Tibial artery (tissue), 4 donors: Measurements from ENCODE around the gene MELTF.

Experiments
- DNase-seq, 2 donors: peaks; one replicate each; pipeline ENCODE4 v3.0.0-alpha.2; 2019
- H3K27ac ChIP-seq, 2 donors: fragments of 200-600 bp; sonication (generic) in 1 of 2; 1 replicate in 1 of 2; 2 replicates in 1 of 2; pipeline ENCODE4 v1.5.1; 2018 to 2019; ENCODE audit warnings: mild to moderate bottlenecking in 1 of 2
- H3K27me3 ChIP-seq, 2 donors: fragments of 200-600 bp; sonication (generic) in 1 of 2; one replicate each; pipeline versions ENCODE4 v1.5.1 to v1.6.0; 2016 to 2019
- H3K36me3 ChIP-seq, 3 donors: fragments of 200-600 bp; sonication (generic) in 2 of 3; one replicate each; pipeline ENCODE4 v1.5.1; 2016 to 2019; ENCODE audit warnings: mild to moderate bottlenecking in 2 of 3
- H3K4me1 ChIP-seq, 4 donors: fragments of 200-600 bp; sonication (generic) in 2 of 4; 1 replicate in 3 of 4; 2 replicates in 1 of 4; pipeline ENCODE4 v1.5.1; 2016 to 2019
- H3K4me3 ChIP-seq, 2 donors: fragments of 200-600 bp; sonication (generic) in 1 of 2; 1 replicate in 1 of 2; 2 replicates in 1 of 2; pipeline ENCODE4 v1.5.1; 2018 to 2019; ENCODE audit warnings: mild to moderate bottlenecking in 2 of 2
- H3K9me3 ChIP-seq, 3 donors: fragments of 200-600 bp; sonication (generic) in 1 of 3; one replicate each; pipeline ENCODE4 v1.5.1; 2016 to 2019
- intact Hi-C: fragments of 100-400 bp; cut with DNase I; formaldehyde crosslinking; loops from one replicate; pipeline ENCODE4 v1.15.0; 2023; ENCODE audit warnings: low total_unique reads
- TF ChIP-seq, protein P1 (sequence below), 2 experiments: fragments of 200-600 bp in 1 of 2; fragments of 450-650 bp in 1 of 2; IDR thresholded peaks; one replicate each; pipeline ENCODE4 v1.5.1; 2017 to 2019; ENCODE audit warnings: antibody characterized with exemption in 2 of 2, mild to moderate bottlenecking in 1 of 2, moderate library complexity in 1 of 2

The MELTF gene

DNA sequence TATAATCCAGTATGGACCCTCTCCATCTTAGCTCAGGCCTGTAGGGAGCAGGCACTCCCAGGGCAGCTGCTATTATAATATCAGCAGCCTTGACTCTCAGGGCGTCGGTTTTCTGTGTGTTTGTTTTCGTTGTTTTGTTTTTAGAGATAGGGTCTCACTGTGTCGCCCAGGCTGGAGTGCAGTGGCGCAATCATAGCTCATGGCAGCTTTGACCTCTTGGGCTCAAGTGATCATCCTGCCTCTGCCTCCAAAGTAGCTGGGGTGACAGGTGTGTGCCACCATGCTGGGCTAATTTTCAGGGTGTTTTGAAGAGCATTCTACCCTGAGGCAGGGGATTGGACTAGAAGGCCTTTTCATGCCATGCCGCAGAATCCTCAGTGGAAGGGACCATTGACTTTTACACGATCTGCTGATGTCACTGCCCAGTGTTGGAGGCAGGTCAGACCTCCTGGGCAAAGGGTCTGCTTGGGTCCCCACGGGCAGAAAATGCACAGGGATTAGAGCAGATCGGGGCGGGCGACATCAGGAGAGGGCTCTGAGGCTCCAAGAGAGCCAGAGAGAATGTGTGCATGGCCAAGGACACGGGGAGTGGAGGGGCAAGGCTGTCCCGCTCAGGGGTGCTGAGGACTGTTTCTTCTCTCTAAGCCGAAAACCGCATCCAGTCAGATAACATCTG, 7.8 kb downstream of the MELTF start:
- no peak for DNase-seq
- Histone ChIP-seq H3K27ac (no peak overlapping the region), H3K4me1 (peaks cover 0 to 20% (median 0%) of the 10 kb centered on the region in 4 donors), H3K27me3 (peaks cover 0 to 52% of the 10 kb centered on the region in 2 donors), H3K36me3 (peaks cover 0 to 4% (median 0%) of the 10 kb centered on the region in 3 donors), H3K4me3 (no peak overlapping the region), H3K9me3 (no peaks in the 10 kb centered on the region)
- intact Hi-C loops: no loop called here
- TF ChIP-seq, protein P1, sequence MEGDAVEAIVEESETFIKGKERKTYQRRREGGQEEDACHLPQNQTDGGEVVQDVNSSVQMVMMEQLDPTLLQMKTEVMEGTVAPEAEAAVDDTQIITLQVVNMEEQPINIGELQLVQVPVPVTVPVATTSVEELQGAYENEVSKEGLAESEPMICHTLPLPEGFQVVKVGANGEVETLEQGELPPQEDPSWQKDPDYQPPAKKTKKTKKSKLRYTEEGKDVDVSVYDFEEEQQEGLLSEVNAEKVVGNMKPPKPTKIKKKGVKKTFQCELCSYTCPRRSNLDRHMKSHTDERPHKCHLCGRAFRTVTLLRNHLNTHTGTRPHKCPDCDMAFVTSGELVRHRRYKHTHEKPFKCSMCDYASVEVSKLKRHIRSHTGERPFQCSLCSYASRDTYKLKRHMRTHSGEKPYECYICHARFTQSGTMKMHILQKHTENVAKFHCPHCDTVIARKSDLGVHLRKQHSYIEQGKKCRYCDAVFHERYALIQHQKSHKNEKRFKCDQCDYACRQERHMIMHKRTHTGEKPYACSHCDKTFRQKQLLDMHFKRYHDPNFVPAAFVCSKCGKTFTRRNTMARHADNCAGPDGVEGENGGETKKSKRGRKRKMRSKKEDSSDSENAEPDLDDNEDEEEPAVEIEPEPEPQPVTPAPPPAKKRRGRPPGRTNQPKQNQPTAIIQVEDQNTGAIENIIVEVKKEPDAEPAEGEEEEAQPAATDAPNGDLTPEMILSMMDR (IDR thresholded peaks at IDR 0.05): no peak

DNA sequence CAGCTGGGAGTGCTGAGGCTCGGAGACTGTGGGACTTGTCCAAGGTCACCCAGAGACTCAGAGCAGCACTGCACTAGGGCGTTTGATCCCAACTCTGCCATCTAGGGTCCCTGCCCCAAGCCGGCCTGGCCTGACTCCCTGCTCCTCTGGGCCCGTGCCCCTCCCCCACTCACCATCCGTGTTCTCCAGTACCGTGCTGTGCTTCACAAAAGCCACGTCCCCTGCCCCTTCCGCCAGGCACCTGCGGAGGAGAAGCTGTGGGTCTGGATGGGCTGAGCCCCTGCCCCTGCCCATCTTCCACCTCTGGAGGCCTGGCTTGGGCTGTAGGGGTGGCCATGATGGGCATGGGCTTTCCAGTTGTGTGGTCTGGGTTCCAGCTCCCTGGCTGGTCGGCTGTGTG, 8.4 kb downstream of the MELTF start:
- intact Hi-C loops: no loop called here
- H3K4me3 ChIP-seq: no peak overlapping the region
- peaks cover 0 to 4% (median 0%) of the 10 kb centered on the region in 3 donors for H3K36me3 ChIP-seq
- TF ChIP-seq, protein P1 (IDR thresholded peaks at IDR 0.05): no peak
- H3K27ac ChIP-seq: no peak overlapping the region
- no peaks in the 10 kb centered on the region for H3K9me3 ChIP-seq
- peaks cover 0 to 51% of the 10 kb centered on the region in 2 donors for H3K27me3 ChIP-seq
- H3K4me1 ChIP-seq: peaks cover 0 to 20% (median 0%) of the 10 kb centered on the region in 4 donors
- no peak for DNase-seq

DNA sequence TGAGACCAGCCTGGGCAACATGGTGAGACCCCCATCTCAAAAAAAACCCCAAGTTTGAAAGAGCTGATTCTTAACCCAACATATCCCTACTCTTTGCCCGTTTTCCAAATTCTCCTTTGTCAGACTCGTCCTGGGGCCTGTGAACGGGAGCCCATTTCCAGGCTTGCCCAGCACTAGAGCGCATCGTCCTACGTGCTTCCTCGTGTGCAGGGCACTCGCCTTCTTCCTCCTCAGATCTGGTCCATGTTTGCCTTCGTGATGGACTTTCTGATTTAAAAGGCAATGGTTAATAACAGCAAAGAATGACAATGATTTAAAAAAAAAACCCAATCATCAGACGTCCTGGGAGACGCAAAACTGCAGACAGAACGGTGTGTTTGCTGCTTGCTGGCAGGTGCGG, 10.1 kb downstream of the MELTF start:
- intact Hi-C loops: no loop called here
- Histone ChIP-seq H3K4me1 (peaks cover 0 to 20% (median 0%) of the 10 kb centered on the region in 4 donors), H3K36me3 (no peaks in the 10 kb centered on the region), H3K27ac (no peak overlapping the region), H3K4me3 (no peak overlapping the region), H3K9me3 (no peaks in the 10 kb centered on the region), H3K27me3 (peaks cover 0 to 40% of the 10 kb centered on the region in 2 donors)
- TF ChIP-seq, protein P1 (IDR thresholded peaks at IDR 0.05): no peak
- DNase-seq: no peak

DNA sequence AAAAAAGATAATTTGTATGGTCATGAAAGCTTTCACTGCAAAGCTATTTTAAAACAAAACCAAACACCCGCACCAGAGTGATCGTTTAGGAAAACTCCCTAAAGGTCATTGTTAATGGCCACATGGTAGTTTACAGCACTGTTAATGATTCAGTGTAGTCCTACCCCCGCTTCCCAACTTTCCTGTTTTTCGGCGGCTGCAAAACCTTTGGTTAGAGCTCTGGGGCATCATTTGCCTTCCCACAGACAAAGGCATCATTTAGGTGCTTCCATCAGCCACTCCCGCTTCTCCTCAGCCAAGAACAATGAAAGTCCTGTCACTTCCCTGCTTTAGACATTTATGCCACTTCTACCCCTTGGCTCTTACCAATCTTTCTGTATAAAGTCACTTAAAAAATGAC, 10.6 kb downstream of the MELTF start:
- Histone ChIP-seq H3K4me1 (peaks cover 0 to 19% (median 0%) of the 10 kb centered on the region in 4 donors), H3K4me3 (no peak overlapping the region), H3K27me3 (peaks cover 0 to 34% of the 10 kb centered on the region in 2 donors), H3K27ac (no peak overlapping the region), H3K9me3 (no peaks in the 10 kb centered on the region), H3K36me3 (no peaks in the 10 kb centered on the region)
- DNase-seq: no peak
- intact Hi-C loops: no loop called here
- TF ChIP-seq, protein P1 (IDR thresholded peaks at IDR 0.05): no peak

DNA sequence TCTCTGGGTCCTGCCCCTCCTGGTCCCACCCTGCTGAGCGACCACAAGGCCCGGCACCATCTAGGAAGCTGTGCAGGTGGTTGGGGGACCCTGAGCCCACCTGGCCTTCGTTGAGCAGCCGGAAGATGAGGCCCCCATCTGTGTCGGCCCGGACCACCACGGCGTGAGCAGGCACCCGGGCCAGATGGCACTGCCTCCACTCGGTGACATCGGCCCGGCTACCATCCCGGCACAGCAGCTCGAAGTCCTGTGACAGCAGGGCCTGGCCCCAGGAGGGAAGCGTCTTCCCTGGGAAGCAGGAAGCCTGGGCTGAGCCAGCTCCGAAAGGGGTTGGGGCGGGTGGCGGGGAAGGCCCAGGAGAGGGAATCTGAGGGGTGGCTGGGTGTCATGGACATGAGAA, 12.6 kb downstream of the MELTF start:
- H3K27ac ChIP-seq: no peak overlapping the region
- no peaks in the 10 kb centered on the region for H3K9me3 ChIP-seq
- peaks cover 0 to 2% (median 0%) of the 10 kb centered on the region in 4 donors for H3K4me1 ChIP-seq
- intact Hi-C loops: no loop called here
- no peak for DNase-seq
- no peak overlapping the region for H3K4me3 ChIP-seq
- TF ChIP-seq, protein P1 (IDR thresholded peaks at IDR 0.05): no peak
- H3K27me3 ChIP-seq: peaks cover 0 to 18% of the 10 kb centered on the region in 2 donors
- H3K36me3 ChIP-seq: no peaks in the 10 kb centered on the region
